ENCODE results near the gene STK17B.

The STK17B gene

GRCh38 chr2:196159221-196159892, 12.0 kb downstream of the STK17B start:
- no peak for FAIRE-seq

GRCh38 chr2:196155575-196155974, 15.8 kb downstream of the STK17B start:
- FAIRE-seq = no peak

More at GRCh38 chr2:196159221-196159892, 12.0 kb downstream of the STK17B start:
- no peak for DNase-seq (ENCODE audit: low spot score)

GRCh38 chr2:196153480-196153879, 17.9 kb downstream of the STK17B start:
- FAIRE-seq (no peak), DNase-seq (ENCODE audit: low spot score) (no peak)

More at GRCh38 chr2:196155575-196155974, 15.8 kb downstream of the STK17B start:
- no peak for DNase-seq (ENCODE audit: low spot score)

- no peak for DNase-seq (ENCODE audit: low spot score)
- no peak for FAIRE-seq
These were observed 21.4 kb downstream of the STK17B start for GRCh38 chr2:196149948-196150347.

GRCh38 chr2:196148736-196149135, 22.6 kb downstream of the STK17B start:
- FAIRE-seq (no peak), DNase-seq (ENCODE audit: low spot score) (no peak)

GRCh38 chr2:196145256-196145655, 26.1 kb downstream of the STK17B start:
- FAIRE-seq = no peak
- DNase-seq (ENCODE audit: low spot score) = no peak

- FAIRE-seq (no peak), DNase-seq (ENCODE audit: low spot score) (no peak)
These were observed 26.8 kb downstream of the STK17B start for GRCh38 chr2:196144513-196145126.

GRCh38 chr2:196143730-196144131, 27.6 kb downstream of the STK17B start:
- FAIRE-seq (no peak), DNase-seq (ENCODE audit: low spot score) (no peak)

GRCh38 chr2:196142825-196143224, 28.6 kb downstream of the STK17B start:
- FAIRE-seq (no peak), DNase-seq (ENCODE audit: low spot score) (no peak)

- no peak for FAIRE-seq
- no peak for DNase-seq (ENCODE audit: low spot score)
These were observed 31.2 kb downstream of the STK17B start for GRCh38 chr2:196140213-196140612.

- no peak for FAIRE-seq
- no peak for DNase-seq (ENCODE audit: low spot score)
These were observed 34.1 kb downstream of the STK17B start for GRCh38 chr2:196137271-196137670.

- no peak for DNase-seq (ENCODE audit: low spot score)
- FAIRE-seq = no peak
These were observed 35.2 kb downstream of the STK17B start for GRCh38 chr2:196136151-196136550.

- FAIRE-seq = no peak
- no peak for DNase-seq (ENCODE audit: low spot score)
These were observed 39.1 kb downstream of the STK17B start for GRCh38 chr2:196131949-196132925.

GRCh38 chr2:196131384-196131937, 39.9 kb downstream of the STK17B start:
- FAIRE-seq = peak; percentile 48
- peak; percentile 38 for DNase-seq (ENCODE audit: low spot score)

- no peak for DNase-seq (ENCODE audit: low spot score)
These were observed 41.1 kb downstream of the STK17B start for GRCh38 chr2:196130039-196130825.

GRCh38 chr2:196128749-196129148, 42.6 kb downstream of the STK17B start:
- no peak for DNase-seq (ENCODE audit: low spot score)
- no peak for FAIRE-seq

More at GRCh38 chr2:196130039-196130825, 41.1 kb downstream of the STK17B start:
- FAIRE-seq = no peak

GRCh38 chr2:196125596-196125995, 45.8 kb downstream of the STK17B start:
- FAIRE-seq (no peak), DNase-seq (ENCODE audit: low spot score) (no peak)

GRCh38 chr2:196123679-196124373, 47.6 kb downstream of the STK17B start:
- no peak for FAIRE-seq

GRCh38 chr2:196119926-196120325, 51.5 kb downstream of the STK17B start:
- no peak for FAIRE-seq

More at GRCh38 chr2:196123679-196124373, 47.6 kb downstream of the STK17B start:
- DNase-seq (ENCODE audit: low spot score) = no peak

GRCh38 chr2:196117214-196117705, 54.1 kb downstream of the STK17B start:
- no peak for FAIRE-seq

More at GRCh38 chr2:196119926-196120325, 51.5 kb downstream of the STK17B start:
- no peak for DNase-seq (ENCODE audit: low spot score)

More at GRCh38 chr2:196117214-196117705, 54.1 kb downstream of the STK17B start:
- DNase-seq (ENCODE audit: low spot score) = no peak
